Ureter (tissue), 1 donor: ENCODE measurements around the gene MAN2B1. TPM values are rescaled to one million over a fixed set of nuclear protein-coding genes. Genes with fewer than 3 reads are reported as not detected.
"Not testable (repeated sequence)": the region's sequence is repeated elsewhere in the genome, so short reads cannot be mapped to it uniquely, and the experiment has no call there.

ENCODE experiments used
- DNase-seq: peaks from one replicate; pipeline ENCODE4 v3.0.0-alpha.2; 2020; ENCODE audit warnings: low spot score
- total RNA-seq: library from RNA; stranded (reverse); gene quantifications from one replicate; pipeline ENCODE4 v1.2.4, GENCODE V29; 2023
- donor health status: DM: yes; HTN: yes; CAD: no.

Gene MAN2B1
- 85.1 TPM for total RNA-seq

DNA sequence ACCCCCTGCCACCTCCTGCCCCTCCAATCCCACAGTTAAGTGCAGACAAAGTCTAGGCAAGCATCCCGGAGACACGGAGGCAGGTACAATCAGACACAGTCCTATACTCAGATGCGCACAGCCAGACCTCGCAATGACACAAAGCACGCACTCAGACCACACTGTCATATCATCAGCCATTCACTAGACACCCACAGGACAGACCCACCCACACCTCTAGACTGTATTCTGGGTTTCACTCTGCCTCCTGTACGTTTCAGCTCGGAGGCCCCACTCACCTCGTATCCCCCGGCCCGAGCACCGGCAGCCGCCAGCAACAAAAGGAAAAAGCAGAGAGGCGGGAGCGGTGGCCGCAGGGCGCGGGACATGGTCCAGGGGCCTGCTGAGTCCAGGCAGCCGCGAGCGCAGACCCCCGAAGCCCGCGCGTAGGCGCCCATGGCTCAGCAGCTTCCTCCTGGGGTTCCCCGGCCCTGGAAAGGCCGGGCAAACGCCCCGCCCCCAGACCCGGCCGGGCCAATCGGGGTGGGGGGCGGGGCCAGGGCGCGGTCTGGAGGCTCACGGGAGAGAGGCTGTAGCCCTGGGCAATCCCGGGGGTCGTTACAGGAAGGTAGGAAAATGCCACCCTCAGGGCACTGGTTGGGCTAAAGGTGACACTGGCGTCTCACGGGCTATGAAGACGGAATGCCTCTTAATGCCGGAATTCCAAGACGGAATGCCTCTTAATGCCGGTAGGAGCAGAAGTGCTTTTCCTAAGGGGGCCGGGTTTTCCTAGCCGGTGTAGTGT lies at the start of gene MAN2B1, which contains the start of gene WDR83:
Gene MAN2B1 (minus strand): TSS at position 478 of the 784 bp plus-strand sequence. CDS start 41 bp downstream, at position 437.
Gene WDR83 (plus strand): TSS at position 543 of the 784 bp plus-strand sequence. CDS start 2,984 bp downstream, outside the sequence.
- peak; percentile 77 for DNase-seq

DNA sequence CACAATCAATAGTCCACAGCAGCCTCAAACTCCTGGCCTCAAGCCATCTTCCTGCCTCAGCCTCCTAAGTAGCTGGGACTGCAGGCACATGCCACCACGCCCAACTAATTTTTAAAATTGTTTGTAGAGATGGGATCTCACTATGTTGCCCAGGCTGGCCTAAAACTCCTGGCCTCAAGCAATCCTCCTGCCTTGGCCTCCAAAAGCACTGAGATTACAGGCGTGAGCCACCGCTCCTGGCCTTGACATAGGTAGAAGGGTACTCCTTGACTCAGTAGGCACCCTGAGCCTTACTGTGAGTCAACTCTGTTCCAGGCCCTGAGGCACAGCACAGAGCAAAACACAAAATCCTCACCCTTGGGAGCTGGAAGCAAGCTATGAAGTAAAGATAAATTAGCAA lies 49.4 kb upstream of the MAN2B1 start:
- DNase-seq, result no peak

- DNase-seq, result no peak
Measured at GRCh38 chr19:12715102-12715501, 48.6 kb upstream of the MAN2B1 start.

- DNase-seq, result not testable (repeated sequence)
Measured at GRCh38 chr19:12713304-12713703, 46.8 kb upstream of the MAN2B1 start.

- DNase-seq, result not testable (repeated sequence)
Measured at GRCh38 chr19:12712077-12712476, 45.5 kb upstream of the MAN2B1 start.

GRCh38 chr19:12711187-12711586 lies 44.6 kb upstream of the MAN2B1 start:
- no peak for DNase-seq

DNA sequence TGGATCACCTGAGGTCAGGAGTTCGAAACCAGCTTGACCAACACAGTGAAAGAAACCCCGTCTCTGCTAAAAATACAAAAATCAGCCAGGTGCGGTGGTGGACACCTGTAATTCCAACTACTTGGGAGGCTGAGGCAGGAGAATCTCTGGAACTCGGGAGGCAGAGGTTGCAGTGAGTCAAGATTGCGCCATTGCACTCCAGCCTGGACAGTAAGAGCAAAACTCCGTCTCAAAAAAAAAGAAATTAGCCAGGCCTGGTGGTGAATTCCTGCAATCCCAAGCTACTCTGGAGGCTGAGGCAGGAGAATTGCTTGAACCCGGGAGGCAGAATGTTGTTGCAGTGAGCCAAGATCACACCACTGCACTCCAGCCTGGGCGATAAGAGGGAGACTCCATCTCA lies 42.1 kb upstream of the MAN2B1 start:
- no peak for DNase-seq

DNA sequence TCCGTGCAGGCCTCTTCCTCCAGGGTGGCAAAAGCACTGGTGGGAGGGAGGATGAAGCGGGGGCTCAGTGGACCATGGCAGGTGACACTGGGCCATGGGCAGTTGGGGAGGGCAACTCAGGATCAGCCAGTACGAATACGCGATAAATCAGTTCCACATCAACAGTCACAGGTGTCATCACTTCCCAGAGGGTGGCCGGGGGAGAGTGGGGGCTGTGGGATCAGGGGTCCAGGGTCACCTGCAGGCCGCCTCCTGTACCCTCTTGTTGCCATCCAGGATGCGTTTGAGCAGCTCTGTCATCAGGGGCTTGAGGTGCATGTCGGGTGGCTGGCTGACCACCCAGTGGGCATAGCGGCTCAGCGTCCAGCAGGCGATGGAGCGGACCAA lies 39.8 kb upstream of the MAN2B1 start:
- DNase-seq, result no peak

DNA sequence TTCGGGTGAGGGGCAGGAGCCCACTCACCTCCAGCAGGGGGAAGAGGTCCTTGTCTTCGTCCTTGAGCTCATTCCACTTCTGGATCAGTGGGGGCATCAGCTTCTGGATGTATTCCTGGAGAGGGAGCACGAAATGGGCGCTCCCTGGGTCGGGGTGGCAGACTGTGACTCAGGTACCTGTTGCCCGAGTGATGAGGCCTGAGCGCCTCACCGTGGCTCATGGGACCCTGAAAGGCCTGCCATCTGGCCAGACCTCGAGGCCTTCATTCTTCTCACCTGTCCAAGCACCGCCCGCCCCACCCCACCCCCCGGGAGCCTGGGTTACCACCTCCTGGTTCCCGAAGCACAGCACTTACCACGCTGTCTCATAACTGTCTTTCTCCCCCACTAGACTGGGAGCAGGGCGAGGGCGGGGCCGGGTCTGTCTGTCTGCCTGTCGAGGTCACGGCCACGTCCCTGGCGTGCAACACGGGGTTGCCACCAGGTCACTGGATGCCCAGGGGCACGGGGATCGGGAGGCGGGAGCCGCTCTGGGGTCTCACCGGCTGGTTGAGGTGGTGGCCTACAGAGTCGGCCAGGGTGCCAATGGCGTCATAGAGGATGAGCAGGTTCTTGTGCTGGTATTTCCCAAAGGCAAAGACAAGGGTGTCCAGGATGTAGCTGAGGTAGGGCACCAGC lies 39.3 kb upstream of the MAN2B1 start:
- DNase-seq, result no peak

DNA sequence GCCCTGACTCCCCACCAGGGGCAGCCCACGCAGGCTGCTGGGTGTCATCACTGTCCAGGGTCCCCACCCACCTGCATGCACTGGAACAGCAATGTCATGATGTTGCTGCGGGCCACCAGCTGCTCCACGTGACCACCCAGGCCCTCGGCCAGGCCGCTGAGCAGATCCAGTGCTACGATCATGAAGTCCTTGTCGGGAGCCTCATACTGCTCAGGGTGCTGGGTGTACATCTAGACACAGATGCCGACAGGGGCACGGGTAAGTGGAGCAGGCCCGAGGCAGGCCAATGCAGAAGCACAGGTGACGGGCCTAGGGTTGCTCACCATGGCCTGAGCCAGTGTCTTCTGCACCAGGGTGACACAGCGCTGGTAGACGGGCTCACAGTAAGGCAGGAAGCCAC lies 38.6 kb upstream of the MAN2B1 start:
- no peak for DNase-seq

GRCh38 chr19:12703046-12703445 lies 36.5 kb upstream of the MAN2B1 start:
- DNase-seq, result no peak

GRCh38 chr19:12701596-12702282 lies 35.2 kb upstream of the MAN2B1 start:
- no peak for DNase-seq

GRCh38 chr19:12698138-12698537 lies 31.6 kb upstream of the MAN2B1 start:
- DNase-seq, result no peak

DNA sequence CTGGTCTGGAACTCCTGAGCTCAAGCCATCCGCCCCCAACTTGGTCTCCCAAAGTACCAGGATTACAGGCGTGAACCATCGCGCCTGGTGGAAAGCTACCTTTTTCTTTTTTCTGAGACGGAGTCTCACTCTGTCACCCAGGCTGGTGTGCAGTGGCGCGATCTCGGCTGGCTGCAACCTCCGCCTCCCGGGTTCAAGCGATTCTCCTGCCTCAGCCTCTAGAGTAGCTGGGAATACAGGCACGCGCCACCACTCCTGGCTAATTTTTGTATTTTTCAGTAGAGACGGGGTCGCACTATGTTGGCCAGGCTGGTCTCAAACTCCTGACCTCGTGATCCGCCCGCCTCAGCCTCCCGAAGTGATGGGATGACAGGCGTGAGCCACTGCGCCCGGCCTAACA lies 30.9 kb upstream of the MAN2B1 start:
- DNase-seq, result not testable (repeated sequence)

DNA sequence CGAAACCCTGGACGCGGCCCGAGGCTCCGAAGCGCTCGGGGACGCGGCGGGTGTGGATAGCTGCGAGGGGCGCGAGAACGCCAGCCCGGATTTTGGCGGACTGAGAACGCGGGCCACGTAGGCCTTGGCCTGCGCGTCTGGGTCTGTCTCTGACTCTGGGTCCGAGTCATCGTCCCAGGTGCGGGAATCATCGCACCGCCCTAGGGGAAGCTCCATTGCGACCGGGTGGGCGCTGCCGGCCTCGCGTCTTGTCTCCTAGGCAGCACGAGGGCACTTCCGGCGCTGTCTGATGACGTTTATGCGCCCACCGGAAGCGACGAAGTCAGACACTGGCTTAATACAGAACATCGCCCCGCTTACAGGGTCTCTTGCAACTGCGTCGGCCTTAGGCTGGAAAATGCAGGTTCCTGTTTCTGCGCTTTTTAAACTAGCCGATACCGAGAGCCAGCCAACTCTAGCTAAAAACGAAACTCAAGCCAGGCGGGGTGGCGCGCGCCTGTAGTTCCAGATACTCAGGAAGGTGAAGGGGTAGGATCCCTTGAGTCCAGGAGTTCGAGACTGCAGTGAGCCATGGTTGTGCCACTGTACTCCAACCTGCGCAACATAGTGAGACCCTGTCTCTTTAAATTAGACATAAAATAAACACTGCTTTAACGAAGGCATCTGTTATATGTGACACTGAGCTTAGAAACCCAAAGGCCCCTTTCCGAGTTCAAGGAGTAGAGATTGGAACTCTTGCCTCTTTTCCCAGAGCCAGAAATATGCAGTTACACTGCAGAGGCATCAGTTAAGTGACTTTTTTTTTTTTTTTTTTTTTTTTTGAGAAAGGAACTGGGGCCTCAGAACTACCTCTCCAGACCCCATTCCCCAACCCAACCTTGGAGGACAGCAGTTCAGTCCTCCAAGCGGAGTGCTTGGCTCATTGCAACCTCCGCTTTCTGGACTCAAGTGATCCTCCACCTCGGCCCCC lies 30.1 kb upstream of the MAN2B1 start, which contains the start of gene FBXW9:
Gene FBXW9 (minus strand): TSS at position 266 of the 970 bp plus-strand sequence. CDS start 50 bp downstream, at position 216.
- peak; percentile 97 for DNase-seq

GRCh38 chr19:12695997-12696365 lies 29.4 kb upstream of the MAN2B1 start:
- DNase-seq, result no peak

GRCh38 chr19:12695514-12695913 lies 29.0 kb upstream of the MAN2B1 start:
- DNase-seq, result no peak

DNA sequence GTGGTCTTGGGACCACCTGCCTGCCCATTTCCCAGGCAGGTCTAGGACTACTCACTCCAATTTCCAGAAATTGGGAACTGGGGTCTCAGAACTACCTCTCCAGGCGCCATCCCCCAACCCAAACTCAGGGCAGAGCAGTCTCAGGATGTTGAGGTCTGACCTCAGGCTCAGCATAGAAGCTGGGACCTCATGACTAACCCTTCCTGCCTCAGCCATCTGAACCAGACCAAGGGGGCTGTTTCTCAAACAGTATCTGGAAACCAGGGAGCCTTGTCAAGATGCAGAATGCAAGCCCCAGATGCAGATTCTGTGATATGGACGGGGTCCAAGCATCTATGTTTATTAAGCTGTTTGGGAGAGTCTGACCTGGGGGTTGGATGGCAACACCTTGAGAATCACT lies 28.6 kb upstream of the MAN2B1 start:
- DNase-seq, result no peak

DNA sequence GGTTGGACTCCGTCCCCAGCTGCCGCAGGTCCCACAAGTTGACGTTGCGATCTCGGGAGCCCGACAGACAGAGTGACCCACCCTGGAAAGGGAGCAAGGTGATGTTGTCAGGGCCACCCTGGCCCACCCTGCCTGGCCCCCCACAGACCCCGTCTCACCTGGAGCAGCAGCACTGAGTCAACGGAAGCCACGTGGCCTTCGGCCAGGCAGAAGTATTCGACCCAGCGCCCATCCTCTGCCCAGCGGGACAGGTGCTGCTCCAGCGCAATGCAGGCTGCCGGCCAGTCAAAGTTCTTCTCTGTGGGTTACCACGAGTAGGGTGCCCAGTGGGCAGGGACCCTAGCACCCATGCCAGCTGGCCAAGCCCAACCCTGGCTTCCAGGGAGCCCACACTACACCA lies 28.1 kb upstream of the MAN2B1 start:
- no peak for DNase-seq

- no peak for DNase-seq
Measured at GRCh38 chr19:12692960-12693359, 26.4 kb upstream of the MAN2B1 start.

GRCh38 chr19:12689581-12690216 lies 23.2 kb upstream of the MAN2B1 start:
- no peak for DNase-seq
